ENCODE results near the gene FOXP2.

DNA sequence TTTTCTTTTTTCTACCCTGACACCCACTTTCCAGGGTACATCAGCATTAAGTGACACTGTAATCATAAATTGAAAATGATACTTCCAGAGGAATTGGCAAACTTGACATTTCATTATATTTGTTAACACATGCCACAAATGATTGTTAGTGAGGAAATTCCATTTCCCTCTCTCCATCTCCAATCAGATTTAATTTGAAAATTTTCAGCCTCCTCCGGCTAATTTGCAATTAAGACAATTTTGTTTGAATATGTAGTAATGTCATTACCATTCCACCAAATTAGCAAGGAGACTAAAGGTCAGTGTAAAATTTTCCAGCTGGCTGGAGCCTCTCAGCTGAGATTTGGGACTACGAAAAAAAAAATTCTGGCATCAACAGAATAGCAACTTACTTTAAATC lies 242.7 kb downstream of the FOXP2 start:
- TF ChIP-seq, protein P1, sequence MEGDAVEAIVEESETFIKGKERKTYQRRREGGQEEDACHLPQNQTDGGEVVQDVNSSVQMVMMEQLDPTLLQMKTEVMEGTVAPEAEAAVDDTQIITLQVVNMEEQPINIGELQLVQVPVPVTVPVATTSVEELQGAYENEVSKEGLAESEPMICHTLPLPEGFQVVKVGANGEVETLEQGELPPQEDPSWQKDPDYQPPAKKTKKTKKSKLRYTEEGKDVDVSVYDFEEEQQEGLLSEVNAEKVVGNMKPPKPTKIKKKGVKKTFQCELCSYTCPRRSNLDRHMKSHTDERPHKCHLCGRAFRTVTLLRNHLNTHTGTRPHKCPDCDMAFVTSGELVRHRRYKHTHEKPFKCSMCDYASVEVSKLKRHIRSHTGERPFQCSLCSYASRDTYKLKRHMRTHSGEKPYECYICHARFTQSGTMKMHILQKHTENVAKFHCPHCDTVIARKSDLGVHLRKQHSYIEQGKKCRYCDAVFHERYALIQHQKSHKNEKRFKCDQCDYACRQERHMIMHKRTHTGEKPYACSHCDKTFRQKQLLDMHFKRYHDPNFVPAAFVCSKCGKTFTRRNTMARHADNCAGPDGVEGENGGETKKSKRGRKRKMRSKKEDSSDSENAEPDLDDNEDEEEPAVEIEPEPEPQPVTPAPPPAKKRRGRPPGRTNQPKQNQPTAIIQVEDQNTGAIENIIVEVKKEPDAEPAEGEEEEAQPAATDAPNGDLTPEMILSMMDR (tag by site-specific recombination; IDR thresholded peaks at IDR 0.05): no peak
- TF ChIP-seq, protein P2, sequence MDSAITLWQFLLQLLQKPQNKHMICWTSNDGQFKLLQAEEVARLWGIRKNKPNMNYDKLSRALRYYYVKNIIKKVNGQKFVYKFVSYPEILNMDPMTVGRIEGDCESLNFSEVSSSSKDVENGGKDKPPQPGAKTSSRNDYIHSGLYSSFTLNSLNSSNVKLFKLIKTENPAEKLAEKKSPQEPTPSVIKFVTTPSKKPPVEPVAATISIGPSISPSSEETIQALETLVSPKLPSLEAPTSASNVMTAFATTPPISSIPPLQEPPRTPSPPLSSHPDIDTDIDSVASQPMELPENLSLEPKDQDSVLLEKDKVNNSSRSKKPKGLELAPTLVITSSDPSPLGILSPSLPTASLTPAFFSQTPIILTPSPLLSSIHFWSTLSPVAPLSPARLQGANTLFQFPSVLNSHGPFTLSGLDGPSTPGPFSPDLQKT (IDR thresholded peaks at IDR 0.05; ENCODE audit: borderline replicate concordance, low read depth, low read length): no peak
- TF ChIP-seq, protein P3, sequence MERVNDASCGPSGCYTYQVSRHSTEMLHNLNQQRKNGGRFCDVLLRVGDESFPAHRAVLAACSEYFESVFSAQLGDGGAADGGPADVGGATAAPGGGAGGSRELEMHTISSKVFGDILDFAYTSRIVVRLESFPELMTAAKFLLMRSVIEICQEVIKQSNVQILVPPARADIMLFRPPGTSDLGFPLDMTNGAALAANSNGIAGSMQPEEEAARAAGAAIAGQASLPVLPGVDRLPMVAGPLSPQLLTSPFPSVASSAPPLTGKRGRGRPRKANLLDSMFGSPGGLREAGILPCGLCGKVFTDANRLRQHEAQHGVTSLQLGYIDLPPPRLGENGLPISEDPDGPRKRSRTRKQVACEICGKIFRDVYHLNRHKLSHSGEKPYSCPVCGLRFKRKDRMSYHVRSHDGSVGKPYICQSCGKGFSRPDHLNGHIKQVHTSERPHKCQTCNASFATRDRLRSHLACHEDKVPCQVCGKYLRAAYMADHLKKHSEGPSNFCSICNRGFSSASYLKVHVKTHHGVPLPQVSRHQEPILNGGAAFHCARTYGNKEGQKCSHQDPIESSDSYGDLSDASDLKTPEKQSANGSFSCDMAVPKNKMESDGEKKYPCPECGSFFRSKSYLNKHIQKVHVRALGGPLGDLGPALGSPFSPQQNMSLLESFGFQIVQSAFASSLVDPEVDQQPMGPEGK (tag by site-specific recombination; IDR thresholded peaks at IDR 0.05): no peak

Data from HEK293 (cell line).